Stomach smooth muscle (tissue), 2 donors: ENCODE results near the gene RAPSN.

Source experiments
- H3K27ac ChIP-seq: one replicate; pipeline ENCODE4 v1.7.0; 2013; ENCODE audit warnings: mild to moderate bottlenecking, low read length, inconsistent platforms
- H3K27me3 ChIP-seq, 2 donors: one replicate each; pipeline ENCODE4 v1.7.0; 2013; ENCODE audit warnings: low read length in 2 of 2; ENCODE audit not compliant: insufficient read depth in 2 of 2, control insufficient read depth in 1 of 2
- H3K36me3 ChIP-seq, 2 donors: one replicate each; pipeline ENCODE4 v1.7.0; 2013; ENCODE audit warnings: low read length in 2 of 2; ENCODE audit not compliant: control insufficient read depth in 2 of 2, insufficient read depth in 2 of 2
- H3K4me1 ChIP-seq: one replicate; pipeline ENCODE4 v1.7.0; 2013; ENCODE audit warnings: low read length; ENCODE audit not compliant: control insufficient read depth, insufficient read depth
- H3K4me3 ChIP-seq, 2 donors: one replicate each; pipeline ENCODE4 v1.7.0; 2013; ENCODE audit warnings: low read length in 2 of 2
- H3K9ac ChIP-seq, 2 donors: one replicate each; pipeline ENCODE4 v1.7.0; 2013; ENCODE audit warnings: low read length in 2 of 2, mild to moderate bottlenecking in 1 of 2
- H3K9me3 ChIP-seq, 2 donors: one replicate each; pipeline ENCODE4 v1.7.0; 2013; ENCODE audit warnings: low read length in 2 of 2; ENCODE audit not compliant: control insufficient read depth in 2 of 2
- donor health status: healthy.
- donor health status: Pancreatic carcinoma.

The RAPSN gene

GRCh38 chr11:47434011-47434786, 14.7 kb downstream of the RAPSN start:
- H3K27me3 ChIP-seq = no peaks in the 10 kb centered on the region

GRCh38 chr11:47433157-47433556, 15.8 kb downstream of the RAPSN start:
- Histone ChIP-seq H3K9ac (no peak overlapping the region), H3K4me3 (no peak overlapping the region), H3K27ac (no peak overlapping the region), H3K27me3 (no peaks in the 10 kb centered on the region), H3K4me1 (peaks cover 11% of the 10 kb centered on the region), H3K36me3 (no peaks in the 10 kb centered on the region), H3K9me3 (no peaks in the 10 kb centered on the region)

More at GRCh38 chr11:47434011-47434786, 14.7 kb downstream of the RAPSN start:
- no peak overlapping the region for H3K9ac ChIP-seq
- H3K4me3 ChIP-seq = no peak overlapping the region
- H3K36me3 ChIP-seq = no peaks in the 10 kb centered on the region
- H3K27ac ChIP-seq = no peak overlapping the region
- H3K4me1 ChIP-seq = peaks cover 12% of the 10 kb centered on the region
- H3K9me3 ChIP-seq = no peaks in the 10 kb centered on the region

GRCh38 chr11:47431356-47432083, 17.4 kb downstream of the RAPSN start:
- H3K9me3 ChIP-seq = no peaks in the 10 kb centered on the region

GRCh38 chr11:47430524-47430923, 18.4 kb downstream of the RAPSN start:
- Histone ChIP-seq H3K27me3 (no peaks in the 10 kb centered on the region), H3K27ac (no peak overlapping the region), H3K4me1 (peaks cover 5% of the 10 kb centered on the region), H3K9ac (no peak overlapping the region), H3K4me3 (no peak overlapping the region), H3K36me3 (no peaks in the 10 kb centered on the region), H3K9me3 (no peaks in the 10 kb centered on the region)

More at GRCh38 chr11:47431356-47432083, 17.4 kb downstream of the RAPSN start:
- no peaks in the 10 kb centered on the region for H3K36me3 ChIP-seq
- no peak overlapping the region for H3K9ac ChIP-seq
- H3K27me3 ChIP-seq = no peaks in the 10 kb centered on the region
- no peak overlapping the region for H3K27ac ChIP-seq
- H3K4me3 ChIP-seq = no peak overlapping the region
- H3K4me1 ChIP-seq = peaks cover 3% of the 10 kb centered on the region

GRCh38 chr11:47426062-47426956, 22.6 kb downstream of the RAPSN start, which contains the start of gene PSMC3:
TSS of gene PSMC3 (minus strand) at chr11:47426439. CDS start at chr11:47426279, 160 bp downstream.
- Histone ChIP-seq H3K4me1 (peaks cover 18% of the 10 kb centered on the region), H3K27ac (peak within 1 kb of the TSS; percentile 89), H3K36me3 (peaks cover 17 to 23% of the 10 kb centered on the region in 2 donors), H3K4me3 (peak within 1 kb of the TSS; percentile 71 to 98), H3K9ac (peak within 1 kb of the TSS; percentile 83 to 96), H3K27me3 (no peaks in the 10 kb centered on the region), H3K9me3 (no peaks in the 10 kb centered on the region)

GRCh38 chr11:47425611-47426010, 23.3 kb downstream of the RAPSN start:
- Histone ChIP-seq H3K9ac (peak overlapping the region; percentile 83 to 96), H3K27ac (peak overlapping the region; percentile 89), H3K4me3 (peak overlapping the region; percentile 71 to 98), H3K36me3 (peaks cover 23 to 28% of the 10 kb centered on the region in 2 donors), H3K4me1 (peaks cover 18% of the 10 kb centered on the region), H3K27me3 (no peaks in the 10 kb centered on the region), H3K9me3 (no peaks in the 10 kb centered on the region)

GRCh38 chr11:47418454-47419259, 30.3 kb downstream of the RAPSN start:
- Histone ChIP-seq H3K9me3 (no peaks in the 10 kb centered on the region), H3K9ac (no peak overlapping the region), H3K4me3 (no peak overlapping the region), H3K36me3 (peaks cover 48 to 56% of the 10 kb centered on the region in 2 donors), H3K27me3 (no peaks in the 10 kb centered on the region), H3K27ac (peak overlapping the region; percentile 41), H3K4me1 (peaks cover 26% of the 10 kb centered on the region)

GRCh38 chr11:47417712-47418111, 31.2 kb downstream of the RAPSN start:
- Histone ChIP-seq H3K36me3 (peaks cover 46 to 54% of the 10 kb centered on the region in 2 donors), H3K9ac (no peak overlapping the region), H3K4me1 (peaks cover 29% of the 10 kb centered on the region), H3K27ac (peak overlapping the region; percentile 41), H3K9me3 (no peaks in the 10 kb centered on the region), H3K4me3 (no peak overlapping the region), H3K27me3 (no peaks in the 10 kb centered on the region)

- H3K36me3 ChIP-seq = peaks cover 39 to 53% of the 10 kb centered on the region in 2 donors
Observed at GRCh38 chr11:47415949-47416472, 32.9 kb downstream of the RAPSN start.

More at GRCh38 chr11:47415949-47416472, 32.9 kb downstream of the RAPSN start:
- H3K9me3 ChIP-seq = no peaks in the 10 kb centered on the region
- peaks cover 29% of the 10 kb centered on the region for H3K4me1 ChIP-seq
- peak overlapping the region; percentile 84 for H3K27ac ChIP-seq
- peak overlapping the region in 1 of 2 donors; percentile 35 for H3K4me3 ChIP-seq
- H3K27me3 ChIP-seq = no peaks in the 10 kb centered on the region
- peak overlapping the region; percentile 36 to 55 for H3K9ac ChIP-seq
